Stimulated activated CD8-positive, alpha-beta memory T cell treated with anti-CD3 and anti-CD28 coated beads, Interleukin-7, amount 100 ng/mL, for 4 hours (primary cell): ENCODE data around the gene METTL6.
"Not testable (repeated sequence)": the region's sequence is repeated elsewhere in the genome, so short reads cannot be mapped to it uniquely, and the experiment has no call there.

ENCODE experiments used
- DNase-seq, 2 donors: peaks; one replicate each; pipeline ENCODE4 v3.0.0-alpha.2; 2020; ENCODE audit warnings: low read depth in 2 of 2

The METTL6 gene, protein sequence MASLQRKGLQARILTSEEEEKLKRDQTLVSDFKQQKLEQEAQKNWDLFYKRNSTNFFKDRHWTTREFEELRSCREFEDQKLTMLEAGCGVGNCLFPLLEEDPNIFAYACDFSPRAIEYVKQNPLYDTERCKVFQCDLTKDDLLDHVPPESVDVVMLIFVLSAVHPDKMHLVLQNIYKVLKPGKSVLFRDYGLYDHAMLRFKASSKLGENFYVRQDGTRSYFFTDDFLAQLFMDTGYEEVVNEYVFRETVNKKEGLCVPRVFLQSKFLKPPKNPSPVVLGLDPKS

DNA sequence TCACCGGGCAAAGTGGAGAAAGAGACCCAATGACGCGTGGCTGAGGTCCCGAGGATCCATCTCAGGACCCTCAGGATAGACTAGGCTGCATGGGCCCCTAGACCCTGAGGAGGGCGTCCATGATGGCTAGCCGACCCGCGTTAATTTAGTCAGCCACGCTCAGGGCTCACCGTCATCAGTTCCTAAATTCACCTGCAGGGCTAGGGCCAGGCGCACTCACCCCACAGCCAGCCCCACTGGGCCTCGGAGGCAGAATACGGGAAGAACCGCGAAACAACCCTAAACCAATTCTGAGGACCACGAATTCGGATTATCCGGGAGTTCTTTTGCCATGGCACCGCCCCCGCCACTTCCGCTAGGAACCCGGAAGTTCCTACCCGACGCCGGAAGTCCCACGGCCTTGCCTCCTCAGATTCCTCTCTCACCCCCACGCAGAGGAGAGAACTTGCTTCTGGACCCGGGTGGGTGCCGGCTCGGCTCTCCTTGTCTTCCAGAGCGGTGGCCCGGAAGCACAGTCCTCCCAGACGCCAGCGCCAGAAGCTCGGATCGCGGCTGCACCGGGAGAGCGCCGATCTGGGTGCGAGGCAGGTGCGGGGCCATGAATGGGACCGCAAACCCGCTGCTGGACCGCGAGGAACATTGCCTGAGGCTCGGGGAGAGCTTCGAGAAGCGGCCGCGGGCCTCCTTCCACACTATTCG lies at the start of gene METTL6, which contains the start of gene EAF1:
TSS of gene METTL6 (minus strand) at position 363 of the 699 bp plus-strand sequence. CDS start 1,033 bp downstream, outside the sequence.
TSS of gene EAF1 (plus strand) at position 417 of the 699 bp plus-strand sequence. CDS start at position 599, 182 bp downstream.
- peak; percentile 77 to 79 for DNase-seq

DNA sequence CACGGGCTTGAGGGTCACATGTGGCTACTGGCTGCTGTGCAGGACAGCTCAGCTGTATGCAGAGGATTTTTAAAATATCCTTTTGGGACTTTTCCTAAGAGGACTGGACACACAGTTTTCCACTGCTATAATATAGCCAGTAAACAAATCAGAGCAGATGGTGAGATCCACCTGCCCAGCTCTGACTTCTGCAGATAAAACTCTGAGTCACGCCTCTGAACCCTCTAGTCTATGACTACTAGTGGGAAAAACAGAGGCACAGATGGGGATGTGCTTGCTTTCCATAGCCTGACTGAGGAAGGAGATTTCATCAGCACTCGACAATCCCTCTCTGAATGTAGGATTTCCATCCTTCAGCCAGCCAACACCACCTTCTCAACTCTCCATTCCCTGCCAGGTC lies 49.0 kb upstream of the METTL6 start:
- DNase-seq: no peak

DNA sequence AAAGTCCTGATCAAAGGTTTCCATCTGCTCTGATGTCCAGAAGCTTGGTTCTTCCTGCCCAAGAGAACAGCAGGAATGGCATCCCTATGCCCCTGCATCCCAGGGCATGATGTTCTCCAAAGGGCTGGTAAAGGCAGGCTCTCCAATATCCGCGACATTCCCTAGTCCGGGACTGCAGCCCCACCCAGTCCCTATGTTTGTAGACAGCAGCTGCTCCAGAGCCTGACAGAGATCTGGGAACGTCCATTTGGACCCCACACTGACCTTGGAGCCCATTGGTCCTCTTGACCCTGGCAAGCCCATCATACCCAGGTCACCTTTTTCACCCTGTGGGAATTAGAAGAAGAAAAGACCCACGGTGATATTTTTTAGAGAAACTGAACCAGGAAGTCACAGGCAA lies 47.8 kb upstream of the METTL6 start:
- no peak for DNase-seq

DNA sequence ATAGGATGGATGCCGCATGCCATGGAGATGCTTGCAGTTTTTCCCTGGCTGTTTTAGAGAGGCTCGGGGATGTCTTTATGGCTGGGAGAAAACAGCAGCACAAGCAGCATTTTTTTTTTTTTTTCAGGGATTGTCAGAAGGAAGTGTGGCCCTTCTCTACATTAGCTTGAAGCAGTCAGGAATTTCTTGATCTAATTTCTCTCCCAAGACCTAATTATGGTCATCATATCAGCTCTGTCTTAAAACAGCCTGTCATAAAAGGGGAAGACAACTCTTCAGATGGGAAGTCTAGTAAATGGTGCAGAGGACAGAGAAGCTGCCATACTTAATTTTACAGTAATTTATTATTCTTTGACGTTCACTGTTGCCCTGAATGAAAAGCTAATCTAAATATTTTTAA lies 44.5 kb upstream of the METTL6 start:
- no peak for DNase-seq

DNA sequence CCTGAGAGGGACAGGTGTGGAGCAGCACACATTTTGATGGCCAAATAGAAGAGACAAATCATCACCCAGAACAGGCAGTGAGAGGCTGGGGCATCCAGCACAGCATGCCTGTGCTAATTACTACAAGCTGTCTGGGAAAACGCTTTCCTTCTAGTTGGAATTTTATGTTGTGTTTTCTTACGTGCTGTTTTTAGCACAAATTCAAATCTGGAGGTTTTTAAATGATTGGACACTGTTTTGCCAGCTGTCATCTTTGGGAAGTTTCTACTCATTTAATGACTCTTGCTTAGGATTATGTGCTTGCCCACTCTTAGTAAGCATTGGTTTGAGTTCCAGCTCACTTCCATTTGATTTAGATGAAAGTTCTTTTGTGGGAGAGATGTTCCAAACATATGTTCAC lies 43.5 kb upstream of the METTL6 start:
- no peak for DNase-seq

DNA sequence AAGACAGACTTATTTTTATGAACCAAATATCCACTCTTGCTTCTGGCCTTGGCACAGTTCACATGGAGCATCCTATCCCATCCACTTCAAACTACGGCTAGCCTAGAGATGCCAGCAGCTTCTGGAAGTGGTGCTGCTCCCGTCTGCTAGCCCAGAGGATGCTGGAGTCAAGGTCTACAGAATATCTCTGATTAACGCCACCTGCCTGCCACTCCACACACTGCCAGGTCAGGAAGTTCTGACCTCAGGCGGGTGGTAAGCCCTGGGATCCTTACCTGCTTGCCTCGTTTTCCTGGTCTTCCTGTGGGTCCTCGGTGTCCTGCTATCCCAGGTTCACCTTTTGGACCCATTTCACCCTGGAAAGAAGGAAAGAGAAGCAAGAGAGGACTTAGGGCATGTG lies 42.9 kb upstream of the METTL6 start:
- DNase-seq: no peak

DNA sequence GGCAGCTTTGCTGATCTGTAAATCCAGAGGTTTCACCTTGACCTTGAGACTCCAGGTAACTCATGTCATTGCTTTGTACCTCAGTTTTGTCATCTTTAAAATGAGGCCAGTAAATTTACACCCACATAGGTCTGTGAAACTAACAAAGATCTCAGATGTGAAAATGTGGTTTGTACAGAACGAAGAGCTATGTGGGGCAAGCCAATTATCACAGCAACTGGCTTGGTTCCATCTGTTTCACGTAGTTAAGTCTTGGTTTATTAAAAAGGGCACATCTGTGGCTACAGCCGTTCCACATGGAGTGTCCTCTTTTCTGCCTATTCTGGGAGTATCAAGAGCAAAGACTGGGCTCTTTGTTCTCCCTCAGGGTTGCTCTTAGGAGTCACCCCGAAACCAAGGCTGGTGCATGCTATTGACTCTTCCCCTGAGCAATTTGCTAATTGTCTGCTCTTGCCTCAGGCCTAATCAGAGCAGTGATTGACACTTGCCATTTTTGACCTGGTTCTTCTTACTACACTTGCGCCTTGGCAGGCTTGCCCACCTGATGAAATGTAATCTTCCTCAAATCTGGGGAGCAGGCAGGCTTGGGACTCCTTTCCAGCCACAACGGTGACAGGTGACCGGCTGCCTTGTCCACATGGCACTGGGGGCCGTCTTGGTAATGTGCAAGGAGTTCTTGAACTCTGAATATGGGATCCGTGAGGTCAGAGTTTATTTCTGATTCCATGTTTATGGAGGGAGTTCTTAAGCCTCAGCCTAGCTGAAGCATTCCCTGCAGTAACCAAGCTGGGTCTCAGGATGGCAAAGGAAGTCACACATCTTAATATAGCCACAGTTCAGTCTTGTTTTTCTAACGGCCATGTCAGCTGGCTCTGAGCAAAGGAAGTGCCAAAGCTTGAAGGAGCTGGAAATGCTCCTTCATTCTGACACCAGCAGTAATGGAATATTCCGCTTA lies 40.2 kb upstream of the METTL6 start:
- no peak for DNase-seq

DNA sequence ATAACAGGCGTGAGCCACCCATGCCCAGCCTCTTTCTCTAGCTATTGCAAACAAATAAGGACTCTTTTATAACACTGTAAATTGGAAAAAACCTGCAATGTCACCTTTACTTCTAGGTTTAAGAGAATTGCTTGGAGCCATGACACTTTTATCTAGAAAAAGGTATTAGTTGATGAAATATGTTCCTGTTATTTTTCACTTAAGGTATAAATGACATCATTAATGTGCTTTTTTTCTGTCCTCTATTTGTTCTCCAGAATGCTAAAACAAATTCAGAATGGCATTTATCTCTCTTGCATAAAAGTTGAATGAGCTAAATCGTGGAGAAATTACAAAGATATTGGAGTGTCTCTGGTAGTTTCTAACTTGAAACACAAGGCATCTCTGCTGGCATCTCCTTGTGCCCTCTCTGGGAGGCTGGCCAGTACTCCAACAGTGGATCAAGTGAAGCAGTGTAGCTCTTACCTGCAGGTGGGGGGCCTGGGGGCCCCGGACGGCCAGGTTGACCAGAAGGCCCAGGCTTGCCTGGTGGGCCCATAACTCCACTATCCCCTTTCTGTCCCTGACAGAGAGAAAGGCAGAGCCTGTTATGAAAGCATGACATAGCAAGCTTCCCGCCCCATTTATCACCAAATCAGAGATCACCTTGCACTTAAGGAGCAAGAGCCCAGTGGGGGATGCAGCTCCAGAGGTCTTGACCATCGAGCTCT lies 38.7 kb upstream of the METTL6 start:
- no peak for DNase-seq

DNA sequence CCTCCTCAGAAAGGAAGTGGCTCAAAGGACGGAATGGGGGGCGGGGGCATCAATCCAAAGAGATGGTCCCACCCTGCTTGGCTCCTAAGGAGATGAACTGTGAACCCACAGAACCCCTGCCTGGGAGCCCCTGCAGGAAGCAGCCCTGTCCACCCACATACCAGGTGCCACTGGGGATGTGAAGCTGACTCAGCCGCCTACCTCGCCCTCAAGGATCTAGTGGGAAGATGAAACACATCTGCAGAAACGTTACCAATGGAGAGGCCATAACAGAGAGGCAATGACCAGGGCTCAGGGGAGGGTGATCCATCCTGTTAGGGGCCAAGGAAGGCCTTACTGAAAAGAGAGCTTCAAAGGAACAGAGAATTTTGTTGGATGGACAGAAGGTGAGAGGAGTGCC lies 35.1 kb upstream of the METTL6 start:
- no peak for DNase-seq

DNA sequence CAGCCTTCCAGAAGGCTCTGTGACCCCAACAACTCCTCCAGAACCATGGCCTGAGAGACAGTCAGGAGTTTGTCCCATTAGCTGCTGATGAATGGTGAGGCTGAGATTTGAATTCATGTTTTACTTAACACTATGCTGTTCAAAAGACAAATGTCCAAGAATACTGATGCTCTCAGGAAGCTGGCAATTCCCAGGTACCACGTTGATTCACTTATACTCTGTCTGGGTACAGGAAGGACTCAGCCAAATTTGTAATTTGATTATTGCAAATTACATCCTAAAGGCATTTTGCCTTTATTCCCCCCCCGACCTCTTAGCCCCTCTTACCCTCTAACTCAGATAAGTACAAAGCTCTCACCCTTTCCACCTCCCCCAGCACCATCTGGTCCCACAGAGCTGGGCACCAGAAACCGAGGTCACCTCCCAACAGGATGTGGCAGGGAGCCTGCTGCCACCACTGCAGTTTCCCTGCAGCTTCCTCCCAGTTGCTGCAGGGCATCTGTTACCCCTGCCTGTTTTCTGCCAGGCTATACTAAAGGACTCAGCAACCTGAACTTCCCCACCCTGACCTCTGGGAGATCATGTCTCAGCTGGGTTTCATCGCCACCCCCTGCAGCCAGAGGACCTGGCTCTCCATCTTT lies 33.7 kb upstream of the METTL6 start:
- no peak for DNase-seq

DNA sequence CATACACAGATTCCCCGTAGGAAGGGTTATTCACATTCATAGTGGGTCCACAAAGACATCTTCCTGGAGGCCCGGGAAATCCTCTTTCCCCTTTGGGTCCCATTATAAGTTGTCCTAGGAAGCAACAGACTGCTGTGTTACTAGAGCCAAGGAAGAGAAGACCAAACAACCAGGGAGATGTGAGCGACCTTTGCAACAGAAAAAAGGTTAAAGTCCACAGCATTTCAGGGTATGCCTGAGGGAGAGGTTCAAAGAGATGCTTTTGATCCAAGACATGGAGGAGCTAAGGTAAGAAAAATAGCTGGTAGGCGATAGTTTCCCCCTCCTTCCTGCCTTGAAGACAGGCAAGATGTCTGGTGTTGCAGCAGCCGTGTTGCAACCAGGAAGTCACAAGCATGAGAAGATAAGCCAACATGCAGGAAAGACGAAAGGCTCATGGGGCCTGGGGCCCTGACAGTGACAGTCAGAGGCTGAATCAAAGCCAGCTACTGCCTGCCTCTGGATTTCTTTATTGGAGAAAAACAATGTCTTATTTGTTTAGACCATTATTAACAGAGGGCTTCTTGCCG lies 31.0 kb upstream of the METTL6 start:
- DNase-seq: no peak

DNA sequence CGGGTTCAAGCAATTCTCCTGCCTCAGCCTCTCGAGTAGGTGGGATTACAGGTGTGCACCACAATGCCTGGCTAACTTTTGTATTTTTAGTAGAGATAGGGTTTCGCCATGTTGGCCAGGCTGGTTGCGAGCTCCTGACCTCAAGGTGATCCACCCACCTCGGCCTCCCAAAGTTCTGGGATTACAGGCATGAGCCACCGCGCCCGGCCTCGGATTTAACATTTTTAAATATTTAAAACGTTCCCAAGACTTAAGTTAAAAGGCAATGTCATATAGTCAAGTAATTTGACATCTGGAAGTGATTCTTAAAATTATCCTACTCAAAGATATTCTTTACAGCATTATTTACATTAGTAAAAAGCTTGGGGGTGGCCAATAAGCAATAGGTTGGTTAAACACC lies 29.6 kb upstream of the METTL6 start:
- DNase-seq: not testable (repeated sequence)

DNA sequence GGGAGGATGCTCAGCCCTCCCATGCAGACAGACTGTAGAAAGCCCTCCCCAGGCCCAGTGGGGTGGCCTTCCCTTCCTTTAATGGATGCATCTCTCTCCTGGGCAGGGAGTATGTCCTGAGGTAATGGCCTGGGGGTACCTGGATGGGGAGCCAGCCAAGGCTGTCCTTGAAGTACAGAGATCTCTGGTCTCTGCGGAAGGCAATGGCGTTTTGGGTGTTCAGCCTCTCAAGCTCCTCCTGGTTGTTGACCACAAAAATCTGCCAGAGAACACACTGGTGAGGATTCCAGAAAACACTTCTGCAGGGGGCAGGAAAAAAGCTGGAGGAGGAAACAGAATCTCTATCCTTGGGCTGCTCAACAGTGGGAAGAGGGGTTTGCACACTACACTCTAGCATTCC lies 29.0 kb upstream of the METTL6 start:
- DNase-seq: no peak

DNA sequence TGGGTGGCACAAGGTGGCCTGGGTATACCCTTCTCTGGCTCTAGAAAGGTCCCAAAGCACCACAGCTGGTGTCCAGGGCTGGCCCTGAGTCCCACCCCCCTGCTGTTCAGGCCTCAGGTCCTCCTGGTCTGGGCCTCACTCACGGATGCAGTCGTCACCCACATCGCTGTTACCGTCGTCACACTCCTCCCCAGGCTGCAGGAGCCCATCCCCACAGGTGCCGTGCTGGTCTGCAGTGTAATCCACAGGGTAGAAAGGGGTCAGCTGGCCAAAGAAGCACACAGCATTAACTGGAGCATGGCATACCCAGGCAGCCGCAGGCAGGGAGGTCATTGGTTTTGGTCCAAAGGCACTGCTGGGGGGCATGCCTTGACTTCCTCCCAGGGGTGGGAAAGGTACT lies 28.4 kb upstream of the METTL6 start:
- DNase-seq: no peak

DNA sequence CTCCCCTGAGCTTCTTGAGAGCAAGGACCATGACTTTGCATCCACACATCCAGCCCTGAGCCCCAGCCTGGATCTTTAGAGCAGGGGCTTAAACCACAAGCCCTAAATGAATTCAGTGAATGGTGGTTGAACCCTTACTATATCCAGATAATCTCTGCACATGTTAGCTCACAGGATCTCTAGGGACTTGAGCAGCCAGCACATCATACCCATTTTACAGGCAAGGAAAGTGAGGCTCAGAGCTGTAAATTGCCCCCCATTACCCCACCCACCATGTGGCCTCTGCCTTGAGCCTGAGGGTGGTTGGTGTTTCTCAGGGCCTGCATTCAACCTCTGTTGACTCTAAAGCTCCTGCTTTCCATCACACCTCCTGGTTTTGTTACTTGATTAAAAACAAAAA lies 27.6 kb upstream of the METTL6 start:
- no peak for DNase-seq

DNA sequence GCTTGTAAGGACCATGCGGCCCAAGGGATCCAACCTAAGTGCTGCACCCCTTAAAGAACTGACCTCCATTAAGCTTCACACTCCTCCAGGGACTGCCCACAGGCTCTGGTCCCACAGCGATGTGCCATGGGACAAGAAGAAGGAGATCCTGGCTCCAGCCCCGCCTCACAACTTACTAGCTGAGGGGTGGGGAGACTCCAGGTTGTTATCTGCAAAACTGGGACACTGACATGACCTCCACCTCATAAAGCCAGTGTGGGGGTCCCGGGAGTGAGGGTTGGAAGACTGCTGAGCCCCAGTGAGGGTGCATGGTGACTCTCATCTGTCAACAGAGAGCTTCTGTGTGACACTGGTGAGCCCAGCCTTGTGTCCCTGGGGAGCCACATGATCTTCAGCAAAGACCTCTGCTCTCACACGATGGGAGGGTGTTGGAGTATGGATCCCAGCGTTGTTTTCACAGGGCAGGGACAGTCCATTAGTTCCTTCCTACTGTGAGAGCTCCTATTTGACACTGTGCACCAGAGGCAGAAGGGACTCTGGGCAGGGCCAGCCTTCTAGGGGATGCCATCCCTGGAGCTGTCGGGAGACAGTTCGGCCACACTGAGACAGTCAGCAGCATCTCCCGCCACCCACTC lies 26.8 kb upstream of the METTL6 start:
- DNase-seq: no peak

DNA sequence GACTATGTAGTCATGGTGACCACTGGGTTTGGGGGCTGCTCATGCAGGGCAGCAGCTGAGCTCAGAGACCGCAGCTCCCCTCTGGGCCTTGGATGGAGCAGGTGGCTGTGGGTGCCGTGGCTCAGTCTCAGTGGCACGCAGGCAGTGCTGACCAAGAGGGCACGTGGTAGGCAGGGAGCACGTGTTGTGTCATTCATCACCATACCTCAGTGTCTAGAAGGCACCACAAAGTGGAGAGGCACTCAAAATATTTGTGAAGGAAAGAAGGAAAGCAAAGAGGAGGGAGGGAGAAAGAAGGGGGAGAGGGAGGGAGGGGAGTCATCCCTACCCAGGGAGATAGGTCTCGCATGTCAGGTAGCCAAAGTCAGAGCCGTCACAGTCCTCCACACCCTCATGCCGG lies 26.2 kb upstream of the METTL6 start:
- DNase-seq: no peak

DNA sequence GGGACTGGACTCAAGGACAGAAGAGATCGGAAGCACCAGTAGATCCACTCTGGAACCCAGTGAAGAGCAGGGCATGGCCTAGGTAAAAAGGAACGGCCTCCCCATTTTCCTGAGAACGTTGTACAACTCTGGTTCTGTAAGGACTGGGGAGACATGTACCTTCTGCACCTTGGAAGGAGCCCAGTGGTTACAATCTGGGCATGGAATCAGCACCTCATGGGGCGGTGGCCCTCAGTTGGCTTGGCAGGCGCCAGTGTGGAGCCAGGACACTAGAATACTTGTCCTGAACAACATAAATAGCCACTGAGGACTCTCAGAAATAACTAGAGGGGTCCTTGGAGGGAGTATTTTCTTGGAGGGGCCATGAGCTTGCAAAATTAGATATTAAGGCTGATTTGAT lies 25.6 kb upstream of the METTL6 start:
- DNase-seq: no peak

DNA sequence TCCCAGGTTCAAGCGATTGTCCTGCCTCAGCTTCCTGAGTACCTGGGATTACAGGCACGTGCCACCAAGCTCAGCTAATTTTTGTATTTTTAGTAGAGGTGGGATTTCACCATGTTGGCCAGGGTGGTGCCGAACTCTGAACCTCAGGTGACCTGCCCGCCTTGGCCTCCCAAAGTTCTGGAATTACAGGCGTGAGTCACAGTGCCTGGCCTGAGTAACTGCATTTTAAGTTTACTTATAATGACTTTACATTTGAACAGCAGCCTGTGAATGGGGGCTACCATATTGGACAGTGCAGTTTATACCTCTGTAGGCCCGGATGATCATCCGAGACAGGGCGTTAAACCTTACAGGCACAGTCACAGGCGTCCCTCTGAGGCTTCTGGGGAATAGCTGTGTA lies 24.8 kb upstream of the METTL6 start:
- no peak for DNase-seq
